ENCODE data around the gene CTIF.

The CTIF gene

DNA sequence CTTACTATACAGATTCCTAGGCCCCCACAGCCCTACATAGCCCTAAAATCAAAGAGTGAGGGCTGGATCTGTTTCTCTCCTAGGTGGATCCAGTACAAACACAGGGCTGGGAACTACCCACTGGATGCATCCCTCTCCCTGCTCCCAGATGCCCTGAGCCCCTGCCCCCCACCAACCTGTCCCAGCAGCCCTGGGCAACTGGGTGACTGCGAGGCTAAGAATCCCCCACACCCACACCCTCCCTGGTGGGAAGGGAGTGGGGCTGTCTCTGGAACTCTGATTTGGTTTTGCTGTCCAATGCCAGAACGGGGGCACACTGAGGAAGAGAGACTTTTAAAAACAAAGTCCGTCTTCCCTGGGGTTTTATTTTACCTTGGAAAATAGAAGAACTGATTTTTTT is 298.8 kb downstream of the CTIF start:
- TF ChIP-seq, protein P1, sequence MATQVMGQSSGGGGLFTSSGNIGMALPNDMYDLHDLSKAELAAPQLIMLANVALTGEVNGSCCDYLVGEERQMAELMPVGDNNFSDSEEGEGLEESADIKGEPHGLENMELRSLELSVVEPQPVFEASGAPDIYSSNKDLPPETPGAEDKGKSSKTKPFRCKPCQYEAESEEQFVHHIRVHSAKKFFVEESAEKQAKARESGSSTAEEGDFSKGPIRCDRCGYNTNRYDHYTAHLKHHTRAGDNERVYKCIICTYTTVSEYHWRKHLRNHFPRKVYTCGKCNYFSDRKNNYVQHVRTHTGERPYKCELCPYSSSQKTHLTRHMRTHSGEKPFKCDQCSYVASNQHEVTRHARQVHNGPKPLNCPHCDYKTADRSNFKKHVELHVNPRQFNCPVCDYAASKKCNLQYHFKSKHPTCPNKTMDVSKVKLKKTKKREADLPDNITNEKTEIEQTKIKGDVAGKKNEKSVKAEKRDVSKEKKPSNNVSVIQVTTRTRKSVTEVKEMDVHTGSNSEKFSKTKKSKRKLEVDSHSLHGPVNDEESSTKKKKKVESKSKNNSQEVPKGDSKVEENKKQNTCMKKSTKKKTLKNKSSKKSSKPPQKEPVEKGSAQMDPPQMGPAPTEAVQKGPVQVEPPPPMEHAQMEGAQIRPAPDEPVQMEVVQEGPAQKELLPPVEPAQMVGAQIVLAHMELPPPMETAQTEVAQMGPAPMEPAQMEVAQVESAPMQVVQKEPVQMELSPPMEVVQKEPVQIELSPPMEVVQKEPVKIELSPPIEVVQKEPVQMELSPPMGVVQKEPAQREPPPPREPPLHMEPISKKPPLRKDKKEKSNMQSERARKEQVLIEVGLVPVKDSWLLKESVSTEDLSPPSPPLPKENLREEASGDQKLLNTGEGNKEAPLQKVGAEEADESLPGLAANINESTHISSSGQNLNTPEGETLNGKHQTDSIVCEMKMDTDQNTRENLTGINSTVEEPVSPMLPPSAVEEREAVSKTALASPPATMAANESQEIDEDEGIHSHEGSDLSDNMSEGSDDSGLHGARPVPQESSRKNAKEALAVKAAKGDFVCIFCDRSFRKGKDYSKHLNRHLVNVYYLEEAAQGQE (IDR thresholded peaks at IDR 0.05; ENCODE audit: low read depth) = no peak
- TF ChIP-seq FOXM1 (IDR thresholded peaks at IDR 0.05; ENCODE audit: borderline replicate concordance, low read depth) (no peak), TCF12 (IDR thresholded peaks at IDR 0.05; ENCODE audit: low read depth) (no peak), RAD21 (IDR thresholded peaks at IDR 0.05; ENCODE audit: low read depth) (no peak), TEAD4 (IDR thresholded peaks at IDR 0.05) (no peak), ZBTB7A (IDR thresholded peaks at IDR 0.05; ENCODE audit: low read depth) (no peak), EP300 (IDR thresholded peaks at IDR 0.05; ENCODE audit: borderline replicate concordance) (no peak), CREB1 (IDR thresholded peaks at IDR 0.05; ENCODE audit: low read depth) (no peak), EGR1 (IDR thresholded peaks at IDR 0.05) (no peak), NFIC (IDR thresholded peaks at IDR 0.05) (no peak), YY1 (IDR thresholded peaks at IDR 0.05; ENCODE audit: low read depth) (no peak)
- TF ChIP-seq, protein P2, sequence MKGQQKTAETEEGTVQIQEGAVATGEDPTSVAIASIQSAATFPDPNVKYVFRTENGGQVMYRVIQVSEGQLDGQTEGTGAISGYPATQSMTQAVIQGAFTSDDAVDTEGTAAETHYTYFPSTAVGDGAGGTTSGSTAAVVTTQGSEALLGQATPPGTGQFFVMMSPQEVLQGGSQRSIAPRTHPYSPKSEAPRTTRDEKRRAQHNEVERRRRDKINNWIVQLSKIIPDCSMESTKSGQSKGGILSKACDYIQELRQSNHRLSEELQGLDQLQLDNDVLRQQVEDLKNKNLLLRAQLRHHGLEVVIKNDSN (IDR thresholded peaks at IDR 0.05) = no peak
- TF ChIP-seq, protein P3, sequence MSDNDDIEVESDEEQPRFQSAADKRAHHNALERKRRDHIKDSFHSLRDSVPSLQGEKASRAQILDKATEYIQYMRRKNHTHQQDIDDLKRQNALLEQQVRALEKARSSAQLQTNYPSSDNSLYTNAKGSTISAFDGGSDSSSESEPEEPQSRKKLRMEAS (IDR thresholded peaks at IDR 0.05) = no peak

DNA sequence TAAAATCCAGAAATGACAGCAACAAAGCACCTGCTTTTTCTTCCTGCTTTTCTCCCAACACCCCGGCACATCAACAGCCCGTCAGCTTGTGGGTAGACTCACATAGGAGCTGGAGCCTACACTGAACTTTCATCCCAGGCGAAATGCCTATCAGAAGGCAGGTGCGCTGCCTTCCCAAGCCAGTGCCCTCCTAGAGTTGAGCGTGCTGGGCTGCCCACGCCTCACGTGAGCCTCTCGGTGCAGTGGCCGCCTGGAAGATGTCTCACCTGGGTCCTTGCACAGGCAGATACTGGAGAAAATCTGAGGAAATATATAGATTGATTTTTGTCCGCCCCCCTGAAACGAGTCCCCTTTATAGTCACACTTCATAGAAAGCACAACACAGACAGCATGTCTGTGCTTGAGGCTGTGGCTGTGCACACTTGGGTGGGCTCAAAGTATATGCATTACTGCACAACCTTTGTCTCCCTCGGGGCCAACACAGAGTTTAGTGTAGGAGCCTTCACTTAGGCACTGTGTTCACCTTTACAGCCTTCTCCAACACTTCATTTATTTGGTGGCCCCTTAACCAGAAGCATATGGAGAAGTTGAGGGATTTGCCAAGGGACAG is 299.4 kb downstream of the CTIF start:
- TF ChIP-seq, protein P1 (IDR thresholded peaks at IDR 0.05; ENCODE audit: low read depth) = no peak
- no peak for TF ChIP-seq YY1 (IDR thresholded peaks at IDR 0.05; ENCODE audit: low read depth)
- no peak for TF ChIP-seq EP300 (IDR thresholded peaks at IDR 0.05; ENCODE audit: borderline replicate concordance)
- TF ChIP-seq, protein P3 (IDR thresholded peaks at IDR 0.05) = no peak
- TF ChIP-seq CREB1 (IDR thresholded peaks at IDR 0.05; ENCODE audit: low read depth) = no peak
- TF ChIP-seq TEAD4 (IDR thresholded peaks at IDR 0.05) = no peak
- TF ChIP-seq ZBTB7A (IDR thresholded peaks at IDR 0.05; ENCODE audit: low read depth) = no peak
- no peak for TF ChIP-seq TCF12 (IDR thresholded peaks at IDR 0.05; ENCODE audit: low read depth)
- TF ChIP-seq NFIC (IDR thresholded peaks at IDR 0.05) = no peak
- TF ChIP-seq CEBPB (IDR thresholded peaks at IDR 0.05) = no peak
- no peak for TF ChIP-seq RAD21 (IDR thresholded peaks at IDR 0.05; ENCODE audit: low read depth)
- TF ChIP-seq, protein P2 (IDR thresholded peaks at IDR 0.05) = no peak
- TF ChIP-seq TAF1 (IDR thresholded peaks at IDR 0.05; ENCODE audit: low read depth) = no peak
- no peak for TF ChIP-seq EGR1 (IDR thresholded peaks at IDR 0.05)
- no peak for TF ChIP-seq FOXM1 (IDR thresholded peaks at IDR 0.05; ENCODE audit: borderline replicate concordance, low read depth)

DNA sequence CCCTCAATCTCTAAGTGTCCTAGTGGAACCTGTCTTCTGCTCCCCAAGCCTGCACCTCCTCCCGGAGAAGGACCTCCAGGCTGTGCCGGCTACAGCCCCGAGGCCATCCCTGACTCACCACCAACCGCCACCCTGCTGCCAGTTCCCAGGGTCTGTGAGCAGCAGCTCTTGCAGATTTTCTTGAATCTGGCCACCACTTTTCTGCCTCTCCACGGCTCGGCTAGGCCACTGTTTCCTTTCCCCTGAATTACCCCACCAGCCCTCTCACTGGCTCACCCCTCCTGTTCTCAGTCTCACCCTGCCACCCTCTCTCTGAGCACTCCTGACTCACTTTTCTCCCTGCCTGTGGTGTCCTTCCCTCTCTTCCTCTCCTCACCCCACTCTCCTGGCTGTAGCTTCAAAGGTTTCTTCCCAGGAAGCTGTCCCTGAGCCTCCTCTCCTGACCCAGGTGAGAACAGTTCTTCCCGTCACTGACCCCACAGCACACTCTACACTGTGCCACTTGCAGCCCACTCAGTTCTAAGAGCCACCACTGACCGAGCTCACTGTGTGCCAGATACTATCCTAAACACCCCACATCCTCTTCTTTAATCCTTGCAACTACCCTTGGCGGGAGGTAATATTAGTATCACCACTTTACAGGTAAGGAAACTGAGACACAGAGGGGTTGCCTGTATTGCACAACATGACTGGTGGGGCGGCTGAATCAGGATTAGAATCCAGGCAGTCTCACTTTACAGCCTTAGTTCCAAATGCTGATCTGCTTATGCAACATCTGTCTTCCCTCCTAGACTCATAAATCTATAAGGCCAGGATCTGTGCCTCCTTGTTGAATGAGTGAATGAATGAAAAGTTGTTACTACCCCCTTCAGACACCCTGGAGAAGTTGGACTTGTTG is 300.3 kb downstream of the CTIF start:
- TF ChIP-seq, protein P3 (IDR thresholded peaks at IDR 0.05) = no peak
- peak; percentile 77; the same call in 1 of the 2 replicates for TF ChIP-seq CEBPB (IDR thresholded peaks at IDR 0.05)

DNA sequence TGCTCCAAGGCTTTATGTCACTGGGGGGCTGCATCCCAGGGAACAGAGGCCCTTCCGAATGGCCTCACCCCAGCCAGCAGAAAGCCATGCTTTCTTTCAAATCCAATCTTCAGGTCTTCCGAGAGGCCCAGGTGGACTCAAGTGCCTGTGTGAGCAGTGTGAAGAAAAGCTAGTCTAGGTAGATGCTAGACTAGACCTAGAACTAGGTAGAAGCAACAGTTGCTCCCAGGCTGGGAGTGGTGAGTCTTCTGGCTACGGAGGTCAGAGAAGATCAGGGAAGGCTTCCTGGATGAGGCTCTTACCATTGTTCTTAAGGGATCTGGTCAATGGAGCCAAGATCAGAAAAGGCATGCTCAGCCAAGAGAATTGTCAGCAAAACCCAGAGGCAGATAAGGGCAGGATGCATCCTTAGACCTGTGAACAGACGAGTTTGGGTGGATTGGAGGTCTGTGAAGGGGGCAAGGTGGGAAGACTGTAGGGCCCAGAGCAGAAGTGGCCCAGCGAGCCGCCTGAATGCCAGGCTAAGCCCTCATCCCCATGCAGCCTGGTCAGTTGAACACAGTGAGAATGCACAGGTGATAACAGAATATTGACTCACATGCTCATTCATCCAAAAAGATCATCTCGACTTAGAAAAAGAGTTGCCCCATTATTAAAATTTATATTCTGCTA is 301.1 kb downstream of the CTIF start:
- TF ChIP-seq CEBPB (IDR thresholded peaks at IDR 0.05) (no peak), EP300 (IDR thresholded peaks at IDR 0.05; ENCODE audit: borderline replicate concordance) (no peak), TCF12 (IDR thresholded peaks at IDR 0.05; ENCODE audit: low read depth) (no peak), NFIC (IDR thresholded peaks at IDR 0.05) (no peak), TEAD4 (IDR thresholded peaks at IDR 0.05) (no peak), ZBTB7A (IDR thresholded peaks at IDR 0.05; ENCODE audit: low read depth) (no peak), EGR1 (IDR thresholded peaks at IDR 0.05) (no peak), CREB1 (IDR thresholded peaks at IDR 0.05; ENCODE audit: low read depth) (no peak), FOXM1 (IDR thresholded peaks at IDR 0.05; ENCODE audit: borderline replicate concordance, low read depth) (no peak), YY1 (IDR thresholded peaks at IDR 0.05; ENCODE audit: low read depth) (no peak), RAD21 (IDR thresholded peaks at IDR 0.05; ENCODE audit: low read depth) (no peak), TAF1 (IDR thresholded peaks at IDR 0.05; ENCODE audit: low read depth) (no peak)
- TF ChIP-seq, protein P3 (IDR thresholded peaks at IDR 0.05) = no peak
- TF ChIP-seq, protein P2 (IDR thresholded peaks at IDR 0.05) = no peak
- TF ChIP-seq, protein P1 (IDR thresholded peaks at IDR 0.05; ENCODE audit: low read depth) = no peak
